ENCODE data around the gene MOB1A. TPM values are rescaled to one million over a fixed set of nuclear protein-coding genes. Genes with fewer than 3 reads are reported as not detected.

Gene MOB1A
- total RNA-seq, 1 experiment from 2014 or later: 116 TPM

GRCh38 chr2:74105413-74105812, 73.3 kb downstream of the MOB1A start:
- CTCF ChIA-PET: no interaction called here
- H3K27ac ChIP-seq (ENCODE audit: low read depth, low read length, poor library complexity, severe bottlenecking): no peak overlapping the region
- POLR2A ChIA-PET (ENCODE audit: low non-redundant PET): no interaction called here
- BruUV-seq (replicated peaks): no TSS peak
- intact Hi-C loops (cut with micrococcal nuclease; ENCODE audit: unreplicated experiment): loop anchor here (10.0 kb wide), 1 partner anchor 121 kb away; the partner anchor contains the start of gene TET3
- H3K4me1 ChIP-seq (ENCODE audit: insufficient read depth, low read length, poor library complexity, severe bottlenecking): no peaks in the 10 kb centered on the region
- peaks cover 15% of the 10 kb centered on the region for H3K36me3 ChIP-seq (ENCODE audit: insufficient read depth, low read length, poor library complexity, severe bottlenecking)
- no peak overlapping the region for H3K4me3 ChIP-seq (ENCODE audit: low read depth, low read length, poor library complexity, severe bottlenecking)
- no peaks in the 10 kb centered on the region for H3K9me3 ChIP-seq (ENCODE audit: low read depth, low read length, poor library complexity, severe bottlenecking)
- H3K27me3 ChIP-seq (replicated peaks; ENCODE audit: insufficient read depth, low read depth, low read length, poor library complexity): no peaks in the 10 kb centered on the region
- TF ChIP-seq, protein P1, sequence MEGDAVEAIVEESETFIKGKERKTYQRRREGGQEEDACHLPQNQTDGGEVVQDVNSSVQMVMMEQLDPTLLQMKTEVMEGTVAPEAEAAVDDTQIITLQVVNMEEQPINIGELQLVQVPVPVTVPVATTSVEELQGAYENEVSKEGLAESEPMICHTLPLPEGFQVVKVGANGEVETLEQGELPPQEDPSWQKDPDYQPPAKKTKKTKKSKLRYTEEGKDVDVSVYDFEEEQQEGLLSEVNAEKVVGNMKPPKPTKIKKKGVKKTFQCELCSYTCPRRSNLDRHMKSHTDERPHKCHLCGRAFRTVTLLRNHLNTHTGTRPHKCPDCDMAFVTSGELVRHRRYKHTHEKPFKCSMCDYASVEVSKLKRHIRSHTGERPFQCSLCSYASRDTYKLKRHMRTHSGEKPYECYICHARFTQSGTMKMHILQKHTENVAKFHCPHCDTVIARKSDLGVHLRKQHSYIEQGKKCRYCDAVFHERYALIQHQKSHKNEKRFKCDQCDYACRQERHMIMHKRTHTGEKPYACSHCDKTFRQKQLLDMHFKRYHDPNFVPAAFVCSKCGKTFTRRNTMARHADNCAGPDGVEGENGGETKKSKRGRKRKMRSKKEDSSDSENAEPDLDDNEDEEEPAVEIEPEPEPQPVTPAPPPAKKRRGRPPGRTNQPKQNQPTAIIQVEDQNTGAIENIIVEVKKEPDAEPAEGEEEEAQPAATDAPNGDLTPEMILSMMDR (conservative IDR thresholded peaks at IDR 0.05; ENCODE audit: low read depth, low read length): no peak
- TF ChIP-seq EZH2 (IDR thresholded peaks at IDR 0.05; ENCODE audit: borderline replicate concordance, low read depth, low read length, poor library complexity, severe bottlenecking): no peak
- DNase-seq (ENCODE audit: low spot score): no peak

DNA sequence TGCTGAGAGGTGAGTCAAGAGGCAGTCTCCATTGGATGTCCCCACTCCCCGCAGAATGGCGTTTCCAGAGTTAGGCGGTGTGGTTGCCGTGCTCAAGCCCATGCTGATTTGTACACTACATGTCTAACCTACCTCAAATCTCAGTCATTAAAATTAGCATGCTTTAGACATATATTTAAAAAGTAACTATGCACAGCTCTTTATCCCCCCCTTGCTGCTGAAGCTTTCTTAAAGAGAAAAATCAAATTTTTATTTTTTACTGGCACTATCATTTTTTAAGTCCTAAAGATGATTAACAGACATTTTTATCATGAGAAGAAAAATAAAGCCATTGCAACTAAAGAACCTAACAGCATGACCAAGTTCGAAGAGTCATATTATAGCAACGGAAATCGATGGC, 73.8 kb downstream of the MOB1A start:
- no peaks in the 10 kb centered on the region for H3K9me3 ChIP-seq (ENCODE audit: low read depth, low read length, poor library complexity, severe bottlenecking)
- no peak overlapping the region for H3K27ac ChIP-seq (ENCODE audit: low read depth, low read length, poor library complexity, severe bottlenecking)
- intact Hi-C loops (cut with micrococcal nuclease; ENCODE audit: unreplicated experiment): loop anchor here (10.0 kb wide), 1 partner anchor 120 kb away; the partner anchor contains the start of gene TET3
- CTCF ChIA-PET: no interaction called here
- no peaks in the 10 kb centered on the region for H3K4me1 ChIP-seq (ENCODE audit: insufficient read depth, low read length, poor library complexity, severe bottlenecking)
- no peak for TF ChIP-seq EZH2 (IDR thresholded peaks at IDR 0.05; ENCODE audit: borderline replicate concordance, low read depth, low read length, poor library complexity, severe bottlenecking)
- TF ChIP-seq, protein P1 (conservative IDR thresholded peaks at IDR 0.05; ENCODE audit: low read depth, low read length): peak; percentile 21; the same call in 1 of the 2 replicates
- BruUV-seq (replicated peaks): no TSS peak
- POLR2A ChIA-PET (ENCODE audit: low non-redundant PET): no interaction called here
- no peak for DNase-seq (ENCODE audit: low spot score)
- no peak overlapping the region for H3K4me3 ChIP-seq (ENCODE audit: low read depth, low read length, poor library complexity, severe bottlenecking)
- no peaks in the 10 kb centered on the region for H3K27me3 ChIP-seq (replicated peaks; ENCODE audit: insufficient read depth, low read depth, low read length, poor library complexity)
- peaks cover 20% of the 10 kb centered on the region for H3K36me3 ChIP-seq (ENCODE audit: insufficient read depth, low read length, poor library complexity, severe bottlenecking)

- H3K36me3 ChIP-seq (ENCODE audit: insufficient read depth, low read length, poor library complexity, severe bottlenecking): peaks cover 31% of the 10 kb centered on the region
- H3K27me3 ChIP-seq (replicated peaks; ENCODE audit: insufficient read depth, low read depth, low read length, poor library complexity): no peaks in the 10 kb centered on the region
- POLR2A ChIA-PET (ENCODE audit: low non-redundant PET): no interaction called here
- BruUV-seq (replicated peaks): TSS peak; percentile 9
- no peaks in the 10 kb centered on the region for H3K4me1 ChIP-seq (ENCODE audit: insufficient read depth, low read length, poor library complexity, severe bottlenecking)
- CTCF ChIA-PET: interaction anchor here (0.6 kb wide), 1 partner anchor 45 kb away, joined by 3 read pairs; no protein-coding TSS in a partner anchor
- H3K27ac ChIP-seq (ENCODE audit: low read depth, low read length, poor library complexity, severe bottlenecking): no peak overlapping the region
- TF ChIP-seq EZH2 (IDR thresholded peaks at IDR 0.05; ENCODE audit: borderline replicate concordance, low read depth, low read length, poor library complexity, severe bottlenecking): no peak
- TF ChIP-seq, protein P1 (conservative IDR thresholded peaks at IDR 0.05; ENCODE audit: low read depth, low read length): no peak
- intact Hi-C loops (cut with micrococcal nuclease; ENCODE audit: unreplicated experiment): loop anchor here (10.0 kb wide), 1 partner anchor 119 kb away; the partner anchor contains the start of gene TET3
- no peak for DNase-seq (ENCODE audit: low spot score)
- H3K9me3 ChIP-seq (ENCODE audit: low read depth, low read length, poor library complexity, severe bottlenecking): no peaks in the 10 kb centered on the region
- H3K4me3 ChIP-seq (ENCODE audit: low read depth, low read length, poor library complexity, severe bottlenecking): no peak overlapping the region
These were observed 74.9 kb downstream of the MOB1A start for GRCh38 chr2:74103763-74104162.

Other genes with a start within 250 kb of the MOB1A start
- gene TET3, start 194.0 kb downstream of the MOB1A start, total RNA-seq (2021): 26.3 and 28.7 TPM in 2 replicates
- 55.9 and 71.9 TPM in 2 replicates for gene BOLA3, start 31.0 kb downstream of the MOB1A start, total RNA-seq (2021)
- gene MTHFD2, start 19.7 kb upstream of the MOB1A start, total RNA-seq (2021): 252 and 293 TPM in 2 replicates
- 0.94 and 1.8 TPM in 2 replicates for gene SLC4A5, start 164.5 kb upstream of the MOB1A start, total RNA-seq (2021)
- 172 and 177 TPM in 2 replicates for gene DCTN1, start 201.4 kb upstream of the MOB1A start, total RNA-seq (2021)
- 1.6 and 1.9 TPM in 2 replicates for gene C2orf81, start 242.7 kb upstream of the MOB1A start, total RNA-seq (2021)
- 41.1 and 51.1 TPM in 2 replicates for gene WDR54, start 242.9 kb upstream of the MOB1A start, total RNA-seq (2021)

All from A673 (cell line).